Measurements from ENCODE around the gene YY1. TPM values are rescaled to one million over a fixed set of nuclear protein-coding genes. Genes with fewer than 3 reads are reported as not detected.
A peak's percentile ranks its signal among the peaks of the same experiment; 100 is the strongest.
"Not testable (repeated sequence)": the region's sequence is repeated elsewhere in the genome, so short reads cannot be mapped to it uniquely, and the experiment has no call there.

The YY1 gene
- total RNA-seq, 4 donors from 2014 or later: 39.3 to 48.7 (median 43.7) TPM

GRCh38 chr14:100281286-100282082 is 42.5 kb downstream of the YY1 start:
- TF ChIP-seq, protein P1, sequence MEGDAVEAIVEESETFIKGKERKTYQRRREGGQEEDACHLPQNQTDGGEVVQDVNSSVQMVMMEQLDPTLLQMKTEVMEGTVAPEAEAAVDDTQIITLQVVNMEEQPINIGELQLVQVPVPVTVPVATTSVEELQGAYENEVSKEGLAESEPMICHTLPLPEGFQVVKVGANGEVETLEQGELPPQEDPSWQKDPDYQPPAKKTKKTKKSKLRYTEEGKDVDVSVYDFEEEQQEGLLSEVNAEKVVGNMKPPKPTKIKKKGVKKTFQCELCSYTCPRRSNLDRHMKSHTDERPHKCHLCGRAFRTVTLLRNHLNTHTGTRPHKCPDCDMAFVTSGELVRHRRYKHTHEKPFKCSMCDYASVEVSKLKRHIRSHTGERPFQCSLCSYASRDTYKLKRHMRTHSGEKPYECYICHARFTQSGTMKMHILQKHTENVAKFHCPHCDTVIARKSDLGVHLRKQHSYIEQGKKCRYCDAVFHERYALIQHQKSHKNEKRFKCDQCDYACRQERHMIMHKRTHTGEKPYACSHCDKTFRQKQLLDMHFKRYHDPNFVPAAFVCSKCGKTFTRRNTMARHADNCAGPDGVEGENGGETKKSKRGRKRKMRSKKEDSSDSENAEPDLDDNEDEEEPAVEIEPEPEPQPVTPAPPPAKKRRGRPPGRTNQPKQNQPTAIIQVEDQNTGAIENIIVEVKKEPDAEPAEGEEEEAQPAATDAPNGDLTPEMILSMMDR (IDR thresholded peaks at IDR 0.05 in 4 of 5, conservative IDR thresholded peaks at IDR 0.05 in 1 of 5): no peak
- no peak for TF ChIP-seq POLR2A (IDR thresholded peaks at IDR 0.05)

GRCh38 chr14:100282083-100282350 is 43.1 kb downstream of the YY1 start:
- Histone ChIP-seq H3K27me3 (no peaks in the 10 kb centered on the region), H3K36me3 (no peaks in the 10 kb centered on the region), H3K4me1 (peaks cover 26 to 27% of the 10 kb centered on the region in 2 donors), H3K9me3 (no peaks in the 10 kb centered on the region), H3K4me3 (no peak overlapping the region), H3K27ac (peak overlapping the region in 1 of 4 donors; percentile 44)
- no peak for TF ChIP-seq POLR2A (IDR thresholded peaks at IDR 0.05)
- TF ChIP-seq, protein P1 (IDR thresholded peaks at IDR 0.05 in 4 of 5, conservative IDR thresholded peaks at IDR 0.05 in 1 of 5): no peak
- in situ Hi-C loops (cut with MboI; ENCODE audit: low sequenced_read_pairs in 4 of 4) (no loop called here), intact Hi-C loops (cut with DNase I; ENCODE audit: low total_unique reads) (no loop called here)
- ATAC-seq (no peak), DNase-seq (no peak)

More at GRCh38 chr14:100281286-100282082, 42.5 kb downstream of the YY1 start:
- no peaks in the 10 kb centered on the region for H3K9me3 ChIP-seq
- H3K36me3 ChIP-seq: no peaks in the 10 kb centered on the region
- in situ Hi-C loops (cut with MboI; ENCODE audit: low sequenced_read_pairs in 4 of 4) (no loop called here), intact Hi-C loops (cut with DNase I; ENCODE audit: low total_unique reads) (no loop called here)
- no peaks in the 10 kb centered on the region for H3K27me3 ChIP-seq
- no peak for ATAC-seq
- no peak for DNase-seq
- peaks cover 22 to 23% of the 10 kb centered on the region in 2 donors for H3K4me1 ChIP-seq
- H3K27ac ChIP-seq: peak overlapping the region in 2 of 4 donors; percentile 27 to 44
- H3K4me3 ChIP-seq: no peak overlapping the region

DNA sequence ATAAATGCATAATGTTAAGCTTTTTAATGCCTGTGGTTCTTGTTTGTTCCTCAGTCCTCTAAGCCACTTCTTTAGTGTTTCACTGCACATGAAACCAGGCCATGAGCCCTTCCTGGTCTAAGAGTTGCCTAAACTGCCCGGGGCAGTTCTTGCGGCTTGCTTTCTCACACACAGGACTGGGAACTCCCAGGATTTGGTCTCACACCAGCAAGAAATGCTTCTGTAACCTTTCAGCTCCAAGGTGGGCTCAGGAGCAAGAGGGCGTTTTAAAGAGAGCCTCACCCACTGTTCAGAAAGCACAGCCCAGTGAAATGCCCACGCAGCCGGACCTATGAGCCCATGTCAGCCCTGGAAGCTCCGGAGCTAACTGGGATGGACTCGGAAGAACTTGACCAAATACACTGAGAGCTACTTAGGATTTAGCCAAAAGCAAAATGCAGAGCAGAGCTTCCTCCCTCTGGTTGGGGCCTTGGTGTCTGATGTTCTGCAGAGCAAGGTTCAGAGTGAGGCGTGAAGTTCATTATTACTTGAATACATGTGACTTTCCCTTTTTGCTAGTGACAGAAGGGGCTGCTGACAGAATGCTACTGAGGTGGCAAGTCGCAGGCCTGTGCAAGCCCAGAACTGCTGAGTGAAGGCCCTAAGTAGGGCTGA is 43.9 kb downstream of the YY1 start:
- Histone ChIP-seq H3K36me3 (no peaks in the 10 kb centered on the region), H3K4me3 (no peak overlapping the region), H3K4me1 (peaks cover 30 to 31% of the 10 kb centered on the region in 2 donors), H3K27ac (peak overlapping the region in 1 of 4 donors; percentile 43), H3K9me3 (no peaks in the 10 kb centered on the region), H3K27me3 (no peaks in the 10 kb centered on the region)
- ATAC-seq (no peak), DNase-seq (no peak)
- TF ChIP-seq, protein P1 (IDR thresholded peaks at IDR 0.05 in 4 of 5, conservative IDR thresholded peaks at IDR 0.05 in 1 of 5): no peak
- TF ChIP-seq POLR2A (IDR thresholded peaks at IDR 0.05): no peak
- intact Hi-C loops (cut with DNase I; ENCODE audit: low total_unique reads): no loop called here
- in situ Hi-C loops (cut with MboI; ENCODE audit: low sequenced_read_pairs in 4 of 4): no loop called here

DNA sequence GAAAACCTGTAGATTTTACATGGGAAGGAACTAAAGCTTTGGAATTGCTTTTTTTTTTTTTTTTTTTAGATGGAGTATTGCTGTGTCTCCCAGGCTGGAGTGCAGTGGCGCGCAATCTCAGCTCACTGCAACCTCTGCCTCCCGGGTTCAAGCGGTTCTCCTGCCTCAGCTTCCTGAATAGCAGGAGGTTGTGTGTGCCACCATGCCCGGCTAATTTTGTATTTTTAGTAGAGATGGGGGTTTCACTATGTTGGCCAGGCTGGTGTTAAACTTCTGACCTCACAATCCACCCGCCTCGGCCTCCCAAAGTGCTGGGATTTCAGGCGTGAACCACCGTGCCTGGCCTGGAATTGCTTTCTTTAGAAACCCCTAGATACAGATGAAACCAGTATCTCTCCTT is 44.5 kb downstream of the YY1 start:
- H3K4me3 ChIP-seq; H3K27me3 ChIP-seq; intact Hi-C loops (cut with DNase I; ENCODE audit: low total_unique reads); in situ Hi-C loops (cut with MboI; ENCODE audit: low sequenced_read_pairs in 4 of 4); H3K9me3 ChIP-seq; H3K36me3 ChIP-seq; DNase-seq; ATAC-seq: not testable (repeated sequence)
- peaks cover 30 to 31% of the 10 kb centered on the region in 2 donors for H3K4me1 ChIP-seq
- H3K27ac ChIP-seq: peak overlapping the region in 1 of 4 donors; percentile 43
